IPS DF 4.7 (cell line): ENCODE data around the gene ANKMY1.
A peak's percentile ranks its signal among the peaks of the same experiment; 100 is the strongest.
"Not testable (repeated sequence)": the region's sequence is repeated elsewhere in the genome, so short reads cannot be mapped to it uniquely, and the experiment has no call there.

Experiments used
- DNase-seq: peaks from one replicate; pipeline ENCODE4 v3.0.0-alpha.2; 2013; ENCODE audit warnings: low spot score; ENCODE audit errors: extremely low read depth

Gene ANKMY1

GRCh38 chr2:240522406-240522805 lies 35.4 kb downstream of the ANKMY1 start:
- no peak for DNase-seq

GRCh38 chr2:240521885-240522284 lies 35.9 kb downstream of the ANKMY1 start:
- not testable (repeated sequence) for DNase-seq

- DNase-seq = no peak
Measured at GRCh38 chr2:240520974-240521350, 36.8 kb downstream of the ANKMY1 start.

GRCh38 chr2:240520130-240520973 lies 37.4 kb downstream of the ANKMY1 start:
- no peak for DNase-seq

GRCh38 chr2:240519396-240520129 lies 38.2 kb downstream of the ANKMY1 start:
- DNase-seq = no peak

GRCh38 chr2:240518981-240519380 lies 38.8 kb downstream of the ANKMY1 start:
- no peak for DNase-seq

GRCh38 chr2:240517342-240517741 lies 40.4 kb downstream of the ANKMY1 start:
- no peak for DNase-seq

- no peak for DNase-seq
Measured at GRCh38 chr2:240514631-240515030, 43.2 kb downstream of the ANKMY1 start.

- DNase-seq = peak; percentile 41
Measured at GRCh38 chr2:240513549-240514287, 44.1 kb downstream of the ANKMY1 start.

- no peak for DNase-seq
Measured at GRCh38 chr2:240512666-240513535, 44.9 kb downstream of the ANKMY1 start.

GRCh38 chr2:240512109-240512485 lies 45.7 kb downstream of the ANKMY1 start:
- no peak for DNase-seq

GRCh38 chr2:240511351-240512108 lies 46.3 kb downstream of the ANKMY1 start:
- DNase-seq = no peak

- DNase-seq = no peak
Measured at GRCh38 chr2:240510513-240511210, 47.1 kb downstream of the ANKMY1 start.

GRCh38 chr2:240509667-240510512 lies 47.9 kb downstream of the ANKMY1 start:
- DNase-seq = no peak

GRCh38 chr2:240508832-240509545 lies 48.8 kb downstream of the ANKMY1 start:
- DNase-seq = no peak

GRCh38 chr2:240507778-240508251 lies 50.0 kb downstream of the ANKMY1 start:
- DNase-seq = no peak

GRCh38 chr2:240507060-240507777 lies 50.6 kb downstream of the ANKMY1 start:
- DNase-seq = no peak
